Prostate gland (tissue), 2 donors: Measurements from ENCODE around the gene CLDN2.

Experiments used
- POLR2A ChIP-seq: fragments of 450-650 bp; IDR thresholded peaks from one replicate; pipeline ENCODE4 v1.6.1; 2016; ENCODE audit warnings: antibody characterized with exemption, mild to moderate bottlenecking
- POLR2AphosphoS5 ChIP-seq: sonication (generic); formaldehyde crosslinking; IDR thresholded peaks from one replicate; pipeline ENCODE4 v1.6.1; 2017; ENCODE audit warnings: antibody characterized with exemption
- TF ChIP-seq, protein P1 (sequence below), 4 experiments: fragments of 200-600 bp in 2 of 4; fragments of 450-650 bp in 2 of 4; sonication (generic) in 2 of 4; IDR thresholded peaks; 1 replicate in 3 of 4; 2 replicates in 1 of 4; pipeline ENCODE4 v1.5.1; 2016 to 2019; ENCODE audit warnings: antibody characterized with exemption in 4 of 4, mild to moderate bottlenecking in 2 of 4, moderate library complexity in 2 of 4

DNA sequence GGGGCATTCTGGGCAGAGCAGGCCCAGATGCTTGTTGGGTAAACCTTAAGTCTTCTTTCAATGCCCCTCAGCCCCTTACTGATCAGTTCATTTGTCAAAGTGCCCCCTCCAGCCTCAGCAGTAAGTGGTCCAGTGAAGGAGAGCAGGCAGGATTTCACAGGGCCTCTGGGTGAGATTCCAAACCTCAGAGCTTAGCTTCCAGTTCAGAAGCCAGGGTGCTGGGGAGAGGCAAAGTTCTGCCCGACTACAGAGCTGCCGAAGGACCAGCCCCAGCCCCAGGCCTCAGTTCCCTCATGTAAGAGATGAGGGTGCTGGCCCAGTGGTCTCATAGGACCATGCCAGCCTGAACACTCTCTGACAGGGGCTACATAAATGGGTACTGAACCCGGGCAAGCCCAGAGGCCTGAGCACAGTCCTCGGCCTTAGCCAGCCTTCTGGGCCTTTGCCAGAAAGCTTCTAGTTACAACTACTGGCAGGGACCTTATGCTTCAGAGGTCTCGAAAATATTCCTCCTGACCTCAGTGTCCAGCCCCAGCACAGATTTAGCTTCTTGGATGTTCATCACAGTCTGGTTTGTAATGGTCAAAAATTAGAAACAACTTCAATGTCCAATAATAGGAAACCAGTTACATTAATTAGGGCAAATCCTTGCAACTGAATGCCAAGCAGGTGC, 16.2 kb upstream of the CLDN2 start:
- TF ChIP-seq, protein P1, sequence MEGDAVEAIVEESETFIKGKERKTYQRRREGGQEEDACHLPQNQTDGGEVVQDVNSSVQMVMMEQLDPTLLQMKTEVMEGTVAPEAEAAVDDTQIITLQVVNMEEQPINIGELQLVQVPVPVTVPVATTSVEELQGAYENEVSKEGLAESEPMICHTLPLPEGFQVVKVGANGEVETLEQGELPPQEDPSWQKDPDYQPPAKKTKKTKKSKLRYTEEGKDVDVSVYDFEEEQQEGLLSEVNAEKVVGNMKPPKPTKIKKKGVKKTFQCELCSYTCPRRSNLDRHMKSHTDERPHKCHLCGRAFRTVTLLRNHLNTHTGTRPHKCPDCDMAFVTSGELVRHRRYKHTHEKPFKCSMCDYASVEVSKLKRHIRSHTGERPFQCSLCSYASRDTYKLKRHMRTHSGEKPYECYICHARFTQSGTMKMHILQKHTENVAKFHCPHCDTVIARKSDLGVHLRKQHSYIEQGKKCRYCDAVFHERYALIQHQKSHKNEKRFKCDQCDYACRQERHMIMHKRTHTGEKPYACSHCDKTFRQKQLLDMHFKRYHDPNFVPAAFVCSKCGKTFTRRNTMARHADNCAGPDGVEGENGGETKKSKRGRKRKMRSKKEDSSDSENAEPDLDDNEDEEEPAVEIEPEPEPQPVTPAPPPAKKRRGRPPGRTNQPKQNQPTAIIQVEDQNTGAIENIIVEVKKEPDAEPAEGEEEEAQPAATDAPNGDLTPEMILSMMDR (IDR thresholded peaks at IDR 0.05): no peak
- TF ChIP-seq POLR2A (no peak), POLR2AphosphoS5 (no peak)
